Measurements from ENCODE around the gene PHF19.

- TF ChIP-seq CTCF (IDR thresholded peaks at IDR 0.05; ENCODE audit: extremely low read depth in 1 of 2, insufficient read depth in 1 of 2, low read depth in 1 of 2, low read length in 2 of 2): no peak
- TF ChIP-seq POLR2A (IDR thresholded peaks at IDR 0.05; ENCODE audit: low read depth, low read length): no peak
- no peak for TF ChIP-seq POLR2AphosphoS5 (IDR thresholded peaks at IDR 0.05; ENCODE audit: insufficient read depth, low read depth, low read length)
- no peak for TF ChIP-seq MAX (IDR thresholded peaks at IDR 0.05; ENCODE audit: insufficient read depth, insufficient read length)
- no peak for TF ChIP-seq MYC (IDR thresholded peaks at IDR 0.05; ENCODE audit: low read depth, low read length)
- TF ChIP-seq EZH2 (IDR thresholded peaks at IDR 0.05; ENCODE audit: borderline replicate concordance, low read depth, low read length, severe bottlenecking): no peak
- no peak for TF ChIP-seq GATA2 (IDR thresholded peaks at IDR 0.05; ENCODE audit: insufficient read depth, insufficient read length, low read depth, low read length)
- TF ChIP-seq JUN (IDR thresholded peaks at IDR 0.05; ENCODE audit: borderline replicate concordance, insufficient read depth, insufficient read length, low read depth): no peak
- TF ChIP-seq FOS (IDR thresholded peaks at IDR 0.05; ENCODE audit: borderline replicate concordance, insufficient read depth, low read length): no peak
These were observed 12.3 kb downstream of the PHF19 start for GRCh38 chr9:120864719-120865118.
